RPMI7951 (cell line): ENCODE data around the gene CPT1C. TPM values are rescaled to one million over a fixed set of nuclear protein-coding genes. Genes with fewer than 3 reads are reported as not detected.

Experiments used
- DNase-seq: peaks from one replicate; pipeline ENCODE4 v3.0.0-alpha.2; 2012; ENCODE audit warnings: low read depth
- total RNA-seq: library from RNA; depleted of rRNA; stranded (reverse); fragments of >200 nt; shearing (Covaris generic); gene quantifications from 2 replicates; pipeline ENCODE4 v1.2.3, GENCODE V29; 2014

CPT1C gene
- total RNA-seq, 1 experiment from 2014 or later, result 18.3 TPM

GRCh38 chr19:49660338-49660961 lies 30.5 kb upstream of the CPT1C start:
- no peak for DNase-seq

- no peak for DNase-seq
Measured at GRCh38 chr19:49662011-49662410, 28.9 kb upstream of the CPT1C start.

DNA sequence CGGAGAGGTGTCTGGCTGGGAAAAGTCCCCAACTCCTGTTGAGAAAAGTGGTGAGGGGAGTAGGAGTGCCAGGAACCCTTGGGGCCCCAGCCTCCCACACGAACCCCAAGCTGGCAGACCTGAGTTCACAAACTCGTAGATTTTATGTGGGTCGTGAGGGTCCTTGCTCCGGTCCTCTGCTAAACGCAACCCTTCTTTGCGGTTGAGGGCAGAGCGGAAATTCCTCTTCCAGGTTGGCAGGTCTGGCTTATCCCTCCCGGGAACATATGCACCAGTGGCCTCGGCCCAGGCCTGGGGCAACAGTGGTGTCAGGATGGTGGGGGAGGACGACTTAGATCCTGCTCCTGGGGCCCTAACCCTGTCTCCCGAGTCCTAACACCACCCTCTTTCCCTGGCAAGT lies 27.7 kb upstream of the CPT1C start:
- no peak for DNase-seq

DNA sequence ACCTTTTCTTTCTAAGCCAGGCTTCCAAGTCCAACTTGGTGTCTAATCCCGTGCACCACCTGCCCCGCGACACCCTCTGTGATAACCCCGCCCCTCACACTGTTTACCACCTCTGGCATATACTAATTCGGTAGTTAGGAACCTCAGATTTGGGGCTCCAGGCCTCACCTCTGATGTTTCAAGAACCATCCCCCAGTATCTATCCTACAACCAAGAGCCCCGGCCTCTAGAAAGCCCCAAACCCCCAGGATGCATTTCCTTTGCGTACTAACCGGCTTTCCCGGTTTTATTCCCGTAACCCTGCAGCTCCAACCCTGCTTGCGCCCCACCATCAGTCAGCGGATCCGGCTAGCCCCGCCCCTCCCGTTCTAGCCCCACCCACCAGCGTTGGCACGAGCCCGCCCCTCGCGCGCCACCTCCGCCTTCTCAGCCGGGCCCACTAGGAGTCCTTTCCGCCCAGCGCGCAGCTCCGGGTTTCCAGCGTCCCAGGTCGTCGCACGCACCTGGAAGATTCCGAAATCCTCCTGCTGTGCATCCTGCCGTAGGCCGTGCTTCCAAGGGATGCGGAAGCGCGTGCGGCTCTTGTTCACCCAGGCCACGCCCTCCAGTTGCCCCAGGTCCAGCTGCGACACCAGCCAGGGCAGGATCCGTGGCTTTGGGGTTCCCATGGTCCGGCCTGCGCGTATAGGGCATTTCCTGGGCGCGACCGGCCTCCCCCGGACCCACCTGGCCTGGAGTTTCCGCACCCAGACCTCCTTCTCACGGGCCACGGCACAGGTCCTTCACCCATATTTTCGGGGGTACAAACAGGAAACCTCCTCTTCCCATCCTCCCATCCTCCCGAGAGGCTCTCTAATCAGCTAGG lies 26.5 kb upstream of the CPT1C start:
- peak; percentile 79 for DNase-seq

GRCh38 chr19:49665036-49665350 lies 25.9 kb upstream of the CPT1C start:
- DNase-seq, result no peak

GRCh38 chr19:49665351-49666119 lies 25.4 kb upstream of the CPT1C start, which contains the start of the genes BCL2L12 and IRF3:
Gene BCL2L12 (plus strand): TSS chr19:49665933. CDS start chr19:49666693, 760 bp downstream.
Gene IRF3 (minus strand): TSS chr19:49665857. CDS start chr19:49664838, 1,019 bp downstream.
- peak; percentile 95 for DNase-seq

DNA sequence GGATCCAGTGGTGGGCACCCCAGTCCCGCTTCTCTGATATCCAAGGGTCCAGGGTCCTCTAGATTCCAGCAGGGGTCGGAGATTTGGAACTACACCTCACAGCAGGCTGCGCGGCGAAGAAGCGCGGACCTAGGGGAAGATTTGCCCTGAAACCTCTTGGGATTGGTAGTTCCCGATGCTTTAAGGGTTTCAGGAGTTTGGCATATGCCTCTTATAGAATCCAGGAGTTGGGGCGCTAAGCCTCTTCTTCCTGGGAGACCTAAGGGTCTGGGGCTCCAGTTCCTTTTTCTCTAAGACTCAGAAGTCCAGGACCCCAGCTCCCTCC lies 24.8 kb upstream of the CPT1C start:
- DNase-seq, result no peak

DNA sequence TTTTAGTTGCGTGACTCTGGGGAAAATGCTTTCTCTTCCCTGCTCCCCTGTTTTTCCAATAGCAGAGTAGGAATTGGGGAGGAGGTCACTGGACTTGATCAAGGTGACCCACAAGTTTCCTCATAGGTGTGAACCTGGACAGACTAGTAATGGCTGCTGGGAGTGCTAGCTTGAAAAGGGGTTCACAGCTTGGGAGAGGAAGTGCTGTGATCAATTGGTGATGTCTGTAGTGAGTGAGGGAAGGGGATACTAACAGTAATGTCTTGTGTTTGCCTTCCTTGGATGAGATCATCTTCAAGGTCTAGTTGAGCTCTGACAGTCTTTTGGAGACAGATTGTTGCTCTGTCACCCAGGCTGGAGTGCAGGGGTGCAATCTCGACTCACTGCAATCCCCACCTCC lies 23.4 kb upstream of the CPT1C start:
- no peak for DNase-seq

DNA sequence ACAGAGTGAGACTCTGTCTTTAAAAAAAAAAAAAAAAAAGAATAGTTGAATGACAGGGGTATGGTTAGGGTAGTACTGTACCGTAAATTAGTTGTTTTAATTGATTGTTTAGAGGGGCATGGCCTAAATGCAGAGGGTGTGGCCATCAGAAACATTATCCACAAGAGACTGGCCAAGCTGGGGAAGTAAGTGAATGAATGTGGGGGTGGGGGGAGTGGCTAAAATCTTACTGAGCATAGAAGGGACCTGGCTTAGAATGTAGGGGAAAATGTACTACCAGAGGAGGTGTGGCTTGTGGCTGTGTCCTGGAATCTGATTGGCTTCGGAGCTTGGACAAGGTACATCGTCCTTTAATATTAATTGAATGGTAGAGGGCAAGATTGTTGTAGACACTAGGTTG lies 21.4 kb upstream of the CPT1C start:
- DNase-seq, result no peak

GRCh38 chr19:49672131-49672919 lies 18.6 kb upstream of the CPT1C start:
- DNase-seq, result peak; percentile 63

GRCh38 chr19:49676136-49676783 lies 14.7 kb upstream of the CPT1C start:
- DNase-seq, result peak; percentile 91

DNA sequence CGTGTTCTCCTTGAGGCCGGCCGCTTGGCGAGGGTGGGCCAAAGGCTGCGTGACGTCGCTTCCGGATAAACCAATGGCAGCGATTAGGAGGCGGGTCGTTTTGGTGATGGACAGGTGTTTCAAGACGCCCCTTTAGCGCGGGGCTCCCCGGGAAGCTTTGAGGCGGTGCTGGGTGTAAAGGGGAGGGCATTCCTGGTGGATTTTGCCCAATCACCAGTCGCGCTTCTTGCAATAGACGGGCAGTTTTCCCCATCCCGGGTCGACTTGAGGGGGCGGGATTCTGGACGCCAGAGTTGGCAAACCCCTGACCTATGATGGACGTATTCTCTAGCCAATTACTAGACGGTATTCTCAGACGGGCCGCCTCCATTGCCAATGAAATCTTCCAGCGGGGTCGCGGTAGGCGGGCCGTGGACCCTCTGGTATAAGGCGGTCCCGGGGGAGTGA lies 14.1 kb upstream of the CPT1C start:
- DNase-seq, result peak; percentile 100

GRCh38 chr19:49677231-49677900 lies 13.6 kb upstream of the CPT1C start, which contains the start of gene PRMT1:
Gene PRMT1 (plus strand): TSS chr19:49677271. CDS start chr19:49677281, 10 bp downstream.
- DNase-seq, result peak; percentile 23

DNA sequence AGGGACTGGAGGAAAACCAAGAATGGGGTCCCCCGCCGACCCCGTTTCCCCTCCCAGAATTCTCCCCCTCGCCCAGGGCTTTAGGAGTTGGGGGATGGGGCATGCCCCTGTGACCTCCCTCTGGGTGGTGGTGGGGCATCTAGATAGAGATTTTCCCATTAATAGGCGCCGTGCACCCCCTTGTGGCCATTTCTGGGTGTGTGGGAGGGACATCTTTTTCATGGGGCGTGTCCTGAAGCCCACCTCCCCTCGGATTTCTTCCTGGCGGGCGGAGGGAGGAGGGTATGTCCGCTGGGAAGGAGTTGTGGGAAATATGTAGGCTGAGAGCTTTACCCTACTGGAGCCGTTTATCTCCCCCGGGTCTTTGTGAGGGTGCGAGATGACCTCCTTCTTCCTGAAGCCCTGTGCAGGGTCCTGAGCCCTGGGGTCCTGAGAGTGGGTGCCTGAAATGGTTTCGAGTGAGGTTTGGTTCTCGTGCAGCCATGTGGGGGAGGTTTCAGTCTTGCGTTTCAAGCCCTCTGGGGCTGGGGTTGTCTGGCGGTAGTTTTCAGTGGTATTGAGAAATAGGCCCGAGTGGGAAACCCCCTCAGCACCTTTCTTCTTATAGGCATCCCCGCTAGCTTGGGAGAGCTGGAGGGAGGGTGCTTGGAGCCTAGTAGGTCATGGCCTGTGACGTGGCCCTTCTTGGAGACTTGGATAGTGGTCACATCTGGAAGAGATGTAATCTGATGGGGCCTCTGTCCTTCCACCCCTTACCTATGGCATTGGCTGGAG lies 12.8 kb upstream of the CPT1C start:
- peak; percentile 71 for DNase-seq

DNA sequence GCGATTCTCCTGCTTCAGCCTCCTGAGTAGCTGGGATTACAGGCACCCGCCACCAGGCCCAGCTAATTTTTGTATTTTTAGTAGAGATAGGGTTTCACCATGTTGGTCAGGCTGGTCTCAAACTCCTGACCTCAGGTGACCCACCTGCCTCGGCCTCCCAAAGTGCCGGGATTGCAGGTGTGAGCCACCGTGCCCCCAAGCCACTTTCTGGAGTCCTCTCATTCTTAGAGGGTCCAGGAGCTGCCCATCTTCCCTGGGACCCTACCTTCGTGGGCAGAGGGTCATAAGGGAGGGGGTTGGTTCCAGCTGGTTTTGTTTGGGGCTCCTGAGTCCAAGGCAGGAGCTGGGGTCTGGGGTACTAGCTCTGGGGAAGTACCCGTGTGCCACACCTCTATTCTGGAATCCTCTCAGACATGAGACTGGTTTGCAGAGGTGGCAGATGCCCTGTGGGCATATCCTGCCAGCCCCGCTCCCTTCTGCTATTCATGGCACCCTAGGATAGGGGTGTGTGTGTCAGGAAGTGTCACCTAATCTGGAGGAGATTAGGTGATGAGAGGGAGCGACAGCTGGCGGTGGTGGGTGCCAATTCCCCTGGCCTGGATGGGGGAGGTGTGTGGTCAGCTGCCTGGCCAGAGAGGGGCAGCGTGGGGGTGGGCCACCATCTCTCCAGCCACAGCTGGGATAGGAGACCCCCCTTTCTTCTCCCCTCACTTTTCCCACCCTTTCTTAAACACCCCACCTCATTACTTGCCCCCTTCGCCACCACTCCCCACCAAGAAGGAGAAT lies 11.7 kb upstream of the CPT1C start:
- no peak for DNase-seq

- no peak for DNase-seq
Measured at GRCh38 chr19:49679771-49680413, 11.0 kb upstream of the CPT1C start.

GRCh38 chr19:49680421-49681351 lies 10.2 kb upstream of the CPT1C start:
- peak; percentile 76 for DNase-seq
